ENCODE data around the gene NLRC5. TPM values are rescaled to one million over a fixed set of nuclear protein-coding genes. Genes with fewer than 3 reads are reported as not detected.
"Not testable (repeated sequence)": the region's sequence is repeated elsewhere in the genome, so short reads cannot be mapped to it uniquely, and the experiment has no call there.

NLRC5 gene
- total RNA-seq, 1 donor from 2014 or later: 47.5 TPM

DNA sequence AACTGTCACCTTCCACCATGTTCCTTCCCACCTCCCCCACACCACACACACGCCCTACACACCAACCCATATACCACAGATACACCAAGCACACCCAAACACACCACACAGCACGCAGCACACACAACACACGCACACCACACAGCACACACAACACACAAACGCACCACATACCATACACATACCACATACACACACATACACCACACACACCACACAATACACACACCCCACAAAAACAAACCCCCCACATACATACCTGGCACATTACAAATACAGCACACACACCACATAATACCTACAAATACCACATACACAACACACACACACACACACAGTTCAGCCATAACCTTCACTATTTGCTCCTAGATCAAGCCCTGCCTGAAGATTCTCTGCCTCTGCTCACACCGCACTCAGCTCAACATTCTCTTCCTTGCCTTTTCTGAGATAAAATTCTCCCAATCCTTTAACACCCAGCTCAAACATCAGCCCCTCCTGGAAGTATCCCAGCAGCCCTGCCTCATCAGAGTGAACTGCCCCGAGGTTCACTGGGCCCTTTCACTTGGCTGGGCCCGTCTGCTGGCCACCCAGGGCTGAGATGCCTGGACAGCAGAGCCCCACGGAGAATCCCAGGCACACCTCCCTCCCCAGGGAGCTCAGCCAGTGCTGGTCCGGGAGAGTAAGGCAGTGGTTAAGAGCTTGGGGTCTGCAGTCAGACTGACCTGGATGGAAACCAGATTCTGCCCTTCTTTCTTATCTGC lies 71.1 kb downstream of the NLRC5 start:
- Histone ChIP-seq H3K9me3 (no peaks in the 10 kb centered on the region), H3K27ac (peak overlapping the region; percentile 74), H3K4me1 (peaks cover 20% of the 10 kb centered on the region), H3K27me3 (ENCODE audit: low read depth) (no peaks in the 10 kb centered on the region), H3K4me3 (no peak overlapping the region), H3K36me3 (peaks cover 26% of the 10 kb centered on the region)
- TF ChIP-seq CTCF (IDR thresholded peaks at IDR 0.05): no peak
- ATAC-seq (peak; percentile 5 to 10), DNase-seq (no peak)
- intact Hi-C loops (cut with DNase I): no loop called here

DNA sequence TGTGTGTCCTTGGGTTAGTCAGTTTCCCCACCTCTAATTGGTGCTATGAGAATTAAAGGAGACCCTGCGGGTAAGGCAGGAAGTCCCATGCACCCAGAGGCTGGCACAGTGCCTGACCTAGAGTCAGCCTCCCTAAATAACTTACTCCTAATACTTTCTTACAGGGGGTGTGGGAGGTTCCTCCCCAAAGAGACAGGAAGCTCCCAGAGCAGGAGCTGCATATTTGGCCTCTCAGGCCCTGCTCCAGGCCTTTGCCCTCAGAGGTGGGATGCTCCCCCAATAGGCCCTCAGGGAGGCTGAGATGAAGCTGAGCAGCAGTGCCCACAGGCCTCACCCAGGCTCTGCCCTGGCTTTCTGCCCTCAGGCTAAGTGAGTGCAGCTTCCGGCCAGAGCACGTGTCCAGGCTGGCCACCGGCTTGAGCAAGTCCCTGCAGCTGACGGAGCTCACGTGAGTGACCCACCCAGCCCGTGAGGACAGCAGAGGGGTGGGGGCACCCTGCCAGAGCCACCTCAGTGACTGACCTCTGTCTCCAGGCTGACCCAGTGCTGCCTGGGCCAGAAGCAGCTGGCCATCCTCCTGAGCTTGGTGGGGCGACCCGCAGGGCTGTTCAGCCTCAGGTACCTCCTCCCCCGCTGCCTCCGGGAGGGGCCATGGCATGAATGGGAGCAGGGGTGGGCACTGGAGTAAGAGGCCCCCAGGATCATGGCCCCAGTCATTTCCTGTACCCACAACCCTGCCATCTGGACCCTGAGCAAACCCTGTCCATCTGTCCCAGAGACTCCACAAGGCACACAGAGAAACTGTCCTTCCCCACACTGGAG lies 71.9 kb downstream of the NLRC5 start:
- peaks cover 18% of the 10 kb centered on the region for H3K36me3 ChIP-seq
- peak; percentile 85 to 89 for ATAC-seq
- no peaks in the 10 kb centered on the region for H3K9me3 ChIP-seq
- intact Hi-C loops (cut with DNase I): no loop called here
- H3K4me3 ChIP-seq: no peak overlapping the region
- peak; percentile 88 for DNase-seq
- TF ChIP-seq CTCF (IDR thresholded peaks at IDR 0.05): no peak
- no peaks in the 10 kb centered on the region for H3K27me3 ChIP-seq (ENCODE audit: low read depth)
- peaks cover 20% of the 10 kb centered on the region for H3K4me1 ChIP-seq
- peak overlapping the region; percentile 74 for H3K27ac ChIP-seq

DNA sequence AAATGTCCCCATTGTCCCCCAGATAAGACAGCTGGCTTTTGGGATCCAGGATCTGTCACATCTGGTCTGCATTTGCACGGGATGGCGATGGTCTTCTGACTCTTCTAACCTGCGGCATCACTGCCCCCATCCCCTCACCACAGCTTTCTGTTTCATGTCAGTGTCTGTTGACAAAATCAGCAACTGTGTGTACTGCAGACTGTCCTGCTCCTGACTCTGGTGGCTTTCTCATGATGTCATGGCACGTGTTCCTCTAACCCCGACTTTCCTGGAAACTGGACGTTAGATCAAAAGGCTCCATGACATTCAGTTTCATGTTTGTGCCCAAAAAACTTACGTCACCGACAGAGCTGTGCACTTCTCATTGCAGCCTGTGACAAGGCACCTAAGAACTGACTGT lies 73.0 kb downstream of the NLRC5 start:
- Histone ChIP-seq H3K4me3 (no peak overlapping the region), H3K27ac (peak overlapping the region; percentile 74), H3K9me3 (no peaks in the 10 kb centered on the region), H3K4me1 (peaks cover 20% of the 10 kb centered on the region), H3K27me3 (ENCODE audit: low read depth) (no peaks in the 10 kb centered on the region), H3K36me3 (peaks cover 14% of the 10 kb centered on the region)
- no peak for TF ChIP-seq CTCF (IDR thresholded peaks at IDR 0.05)
- intact Hi-C loops (cut with DNase I): no loop called here
- peak; percentile 10 to 57 for ATAC-seq
- no peak for DNase-seq

DNA sequence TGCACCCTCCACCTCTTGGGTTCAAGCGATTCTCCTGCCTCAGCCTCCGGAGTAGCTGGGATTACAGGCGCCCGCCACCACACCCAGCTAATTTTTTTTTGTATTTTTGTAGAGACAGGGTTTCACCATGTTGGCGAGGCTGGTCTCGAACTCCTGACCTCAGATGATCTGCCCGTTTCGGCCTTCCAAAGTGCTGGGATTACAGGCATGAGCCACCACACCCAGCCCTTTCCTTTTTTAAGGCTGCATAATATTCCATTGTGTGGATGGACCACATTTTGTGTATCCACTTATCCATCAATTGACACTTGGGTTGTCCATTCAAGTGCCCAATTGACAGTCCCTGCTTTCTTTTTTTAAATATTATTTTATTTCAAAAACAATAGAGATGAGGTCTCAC lies 73.8 kb downstream of the NLRC5 start:
- H3K4me1 ChIP-seq: peaks cover 20% of the 10 kb centered on the region

DNA sequence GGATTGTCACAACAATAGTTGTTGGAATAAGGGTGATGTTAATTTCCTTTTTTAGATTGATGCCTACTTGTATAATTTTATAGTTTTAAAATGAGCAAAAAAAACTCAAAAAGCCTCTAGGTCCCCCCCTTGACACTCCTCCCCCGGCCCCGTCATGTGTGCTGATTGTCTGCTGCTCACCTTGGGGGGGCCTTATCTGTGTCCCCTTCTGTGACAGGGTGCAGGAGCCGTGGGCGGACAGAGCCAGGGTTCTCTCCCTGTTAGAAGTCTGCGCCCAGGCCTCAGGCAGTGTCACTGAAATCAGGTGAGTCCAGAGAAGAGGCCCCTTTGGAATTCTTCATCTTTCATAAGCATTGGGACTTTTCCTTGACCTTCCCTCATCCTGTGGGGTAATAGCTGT lies 75.6 kb downstream of the NLRC5 start:
- TF ChIP-seq CTCF (IDR thresholded peaks at IDR 0.05): no peak
- ATAC-seq: no peak

More for the DNA sequence above, 73.8 kb downstream of the NLRC5 start:
- DNase-seq; H3K4me3 ChIP-seq; intact Hi-C loops (cut with DNase I); ATAC-seq; H3K27ac ChIP-seq; H3K27me3 ChIP-seq (ENCODE audit: low read depth); H3K9me3 ChIP-seq: not testable (repeated sequence)
- peaks cover 22% of the 10 kb centered on the region for H3K36me3 ChIP-seq

DNA sequence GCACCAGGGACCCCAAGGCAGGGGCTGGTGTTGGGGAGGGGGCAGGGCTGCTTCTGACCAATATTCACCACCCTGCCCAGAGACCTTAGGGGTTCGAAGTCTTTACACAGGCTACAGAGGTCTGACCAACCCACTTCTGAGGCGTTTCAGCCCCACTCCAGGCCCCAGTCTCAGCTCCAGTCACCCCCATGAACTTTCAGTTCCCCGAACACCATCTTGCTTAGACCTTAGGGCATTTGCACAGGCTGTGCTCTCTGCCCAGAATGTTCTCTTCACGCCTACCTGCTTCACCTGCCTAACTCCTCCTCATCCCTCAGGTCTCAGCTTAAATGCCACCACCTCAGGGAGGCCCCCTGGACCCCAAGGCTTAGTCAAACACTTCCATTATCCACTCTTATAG lies 77.3 kb downstream of the NLRC5 start:
- Histone ChIP-seq H3K27ac (no peak overlapping the region), H3K4me1 (peaks cover 7% of the 10 kb centered on the region), H3K36me3 (peaks cover 12% of the 10 kb centered on the region), H3K4me3 (no peak overlapping the region), H3K9me3 (no peaks in the 10 kb centered on the region), H3K27me3 (ENCODE audit: low read depth) (no peaks in the 10 kb centered on the region)
- ATAC-seq (no peak), DNase-seq (no peak)
- no peak for TF ChIP-seq CTCF (IDR thresholded peaks at IDR 0.05)
- intact Hi-C loops (cut with DNase I): no loop called here

More for the DNA sequence above, 75.6 kb downstream of the NLRC5 start:
- Histone ChIP-seq H3K4me1 (peaks cover 20% of the 10 kb centered on the region), H3K9me3 (no peaks in the 10 kb centered on the region), H3K27ac (no peak overlapping the region), H3K27me3 (ENCODE audit: low read depth) (no peaks in the 10 kb centered on the region), H3K36me3 (peaks cover 12% of the 10 kb centered on the region), H3K4me3 (no peak overlapping the region)
- no peak for DNase-seq
- intact Hi-C loops (cut with DNase I): no loop called here

Data from lower lobe of right lung (tissue), 2 donors.